Lung (tissue), 12 donors: ENCODE data around the gene MYL12B. TPM values are rescaled to one million over a fixed set of nuclear protein-coding genes. Genes with fewer than 3 reads are reported as not detected.

ENCODE experiments used
- ATAC-seq: fragments of 200-7000 bp; cut with Tn5 transposase; one replicate; pipeline ENCODE4 v1.9.1; 2020; ENCODE audit warnings: moderate number of reproducible peaks; ENCODE audit not compliant: insufficient read depth, low FRiP score
- DNase-seq, 3 donors: peaks; one replicate each; pipeline ENCODE4 v3.0.0-alpha.2; 2013 to 2017
- H3K27ac ChIP-seq, 2 donors: one replicate each; pipeline ENCODE4 v1.5.1; 2013; ENCODE audit warnings: mild to moderate bottlenecking in 2 of 2, moderate library complexity in 2 of 2, control low read depth in 1 of 2, inconsistent platforms in 1 of 2, low read depth in 1 of 2, low read length in 1 of 2
- H3K27me3 ChIP-seq, 3 donors: one replicate each; pipeline ENCODE4 v1.5.1; 2013; ENCODE audit warnings: low read length in 2 of 3; ENCODE audit not compliant: control insufficient read depth in 3 of 3, insufficient read depth in 3 of 3
- H3K36me3 ChIP-seq, 4 donors: one replicate each; pipeline ENCODE4 v1.5.1; 2013; ENCODE audit warnings: low read length in 4 of 4, mild to moderate bottlenecking in 1 of 4, moderate library complexity in 1 of 4; ENCODE audit not compliant: control insufficient read depth in 4 of 4, insufficient read depth in 4 of 4
- H3K4me1 ChIP-seq, 5 donors: one replicate each; pipeline ENCODE4 v1.5.1; 2013; ENCODE audit warnings: low read length in 5 of 5, mild to moderate bottlenecking in 2 of 5, moderate library complexity in 1 of 5; ENCODE audit not compliant: control insufficient read depth in 5 of 5, insufficient read depth in 5 of 5
- H3K4me3 ChIP-seq: one replicate; pipeline ENCODE4 v1.5.1; 2013; ENCODE audit warnings: mild to moderate bottlenecking, control low read depth, moderate library complexity
- H3K9ac ChIP-seq, 2 donors: one replicate each; pipeline ENCODE4 v1.5.1; 2013; ENCODE audit warnings: low read length in 2 of 2, control low read depth in 1 of 2; ENCODE audit not compliant: insufficient read depth in 1 of 2
- H3K9me3 ChIP-seq, 4 donors: one replicate each; pipeline ENCODE4 v1.5.1; 2013; ENCODE audit warnings: low read length in 3 of 4, mild to moderate bottlenecking in 1 of 4, moderate library complexity in 1 of 4; ENCODE audit not compliant: control insufficient read depth in 4 of 4, insufficient read depth in 3 of 4
- CTCF ChIP-seq: IDR thresholded peaks from 2 replicates; pipeline ENCODE4 v1.5.1; 2012; ENCODE audit warnings: mild to moderate bottlenecking; ENCODE audit errors: control extremely low read depth, extremely low read depth
- WGBS, 2 donors: extraction: QIAGEN DNeasy Blood & Tissue Kit; methylation state at CpG; one replicate each; pipeline ENCODE4 v1.1.7; 2013; 5-methylcytosine and 5-hydroxymethylcytosine counted together
- polyA plus RNA-seq, 2 donors: library from polyadenylated mRNA; stranded (reverse); fragments of 200-250 nt; gene quantifications; one replicate each; pipeline ENCODE4 v1.2.1, GENCODE V29; 2013
- total RNA-seq, 2 donors: library from RNA; depleted of rRNA in 1 of 2; stranded (reverse); fragments of >200 nt in 1 of 2; gene quantifications; one replicate each; pipeline ENCODE4 v1.2.1, GENCODE V29; 2014 to 2021
- donor health status: control.
- donor health status: control.
- donor health status: Bipolar disorder and iron deficiency.
- donor health status: healthy.
- donor health status: DM: yes; HTN: yes; CAD: no.

Gene MYL12B
- total and polyA plus RNA-seq, 4 donors = 249 to 1,047 (median 418) TPM

GRCh38 chr18:3262234-3263131 lies 550 bp downstream of the MYL12B start:
- 0 to 1% methylated on average over 59 to 69 of the region's 69 CpGs for whole genome bisulfite sequencing, 2 donors
- ATAC-seq (peak; percentile 21), DNase-seq (peak in 2 of 3 donors; percentile 36 to 48)
- Histone ChIP-seq H3K36me3 (peaks cover 0 to 13% (median 11%) of the 10 kb centered on the region in 4 donors), H3K9ac (peak overlapping the region; percentile 51 to 71), H3K4me1 (peaks cover 0 to 39% (median 13%) of the 10 kb centered on the region in 5 donors), H3K27me3 (no peaks in the 10 kb centered on the region), H3K27ac (peak overlapping the region; percentile 98 to 100), H3K4me3 (peak overlapping the region; percentile 97), H3K9me3 (no peaks in the 10 kb centered on the region)
- TF ChIP-seq CTCF = no peak

DNA sequence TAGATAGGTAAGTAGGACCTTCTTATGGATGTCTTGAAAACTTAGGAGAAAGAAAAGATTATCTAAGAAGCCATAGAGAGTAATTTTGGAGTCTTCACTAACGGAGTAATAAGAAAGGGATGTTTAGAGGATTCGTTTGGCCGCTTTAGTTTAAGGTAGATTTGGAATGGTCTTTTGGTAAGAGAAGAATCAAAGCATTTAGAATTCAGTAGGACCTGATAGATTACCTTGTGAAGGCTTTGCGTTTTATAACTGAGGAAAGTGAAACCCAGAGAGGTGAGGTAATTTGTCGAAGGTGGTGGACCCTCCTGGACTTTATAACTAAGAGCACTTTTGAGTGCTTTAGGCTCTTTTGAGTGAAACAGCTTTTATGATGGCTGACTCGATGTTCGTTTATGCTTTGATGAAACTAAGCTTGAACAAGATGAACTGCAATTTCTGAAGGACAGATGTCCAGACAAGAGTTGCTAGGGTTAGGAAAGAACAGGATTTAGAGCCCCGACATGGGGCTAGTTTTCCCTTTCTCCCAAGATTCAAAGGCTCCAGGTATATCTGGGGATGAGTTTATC lies 1.3 kb downstream of the MYL12B start:
- peaks cover 0 to 9% (median 5%) of the 10 kb centered on the region in 4 donors for H3K36me3 ChIP-seq
- TF ChIP-seq CTCF = no peak
- no peak for DNase-seq
- H3K4me3 ChIP-seq = peak overlapping the region; percentile 97
- 15 to 28% methylated on average over 8 of the region's 8 CpGs for WGBS, 2 donors
- peak overlapping the region; percentile 51 to 71 for H3K9ac ChIP-seq
- no peaks in the 10 kb centered on the region for H3K27me3 ChIP-seq
- H3K9me3 ChIP-seq = no peaks in the 10 kb centered on the region
- H3K27ac ChIP-seq = peak overlapping the region; percentile 98 to 100
- H3K4me1 ChIP-seq = peaks cover 0 to 45% (median 13%) of the 10 kb centered on the region in 5 donors
- no peak for ATAC-seq

DNA sequence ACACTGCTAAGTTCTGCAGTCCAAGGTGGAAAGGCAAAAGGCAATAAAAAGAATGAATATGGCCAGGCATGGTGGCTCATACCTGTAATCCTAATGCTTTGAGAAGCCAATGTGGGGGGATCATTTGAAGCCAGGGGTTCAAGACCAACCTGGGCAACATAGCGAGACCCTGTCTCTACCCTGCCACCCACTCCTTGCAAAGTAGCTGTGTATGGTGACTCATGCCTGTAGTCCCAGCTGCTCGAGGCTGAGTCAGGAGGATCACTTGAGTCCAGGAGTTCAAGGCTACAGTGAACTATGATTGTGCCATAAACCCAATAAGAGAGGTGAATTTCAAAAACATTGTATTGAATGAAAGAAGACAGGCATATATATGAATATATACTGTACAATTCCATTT lies 2.4 kb downstream of the MYL12B start:
- peak overlapping the region in 1 of 2 donors; percentile 44 for H3K27ac ChIP-seq

More for the DNA sequence above, 2.4 kb downstream of the MYL12B start:
- Histone ChIP-seq H3K4me1 (peaks cover 0 to 54% (median 13%) of the 10 kb centered on the region in 5 donors), H3K9ac (no peak overlapping the region), H3K9me3 (no peaks in the 10 kb centered on the region), H3K4me3 (no peak overlapping the region), H3K27me3 (no peaks in the 10 kb centered on the region), H3K36me3 (peaks cover 0 to 5% (median under 1%) of the 10 kb centered on the region in 4 donors)
- TF ChIP-seq CTCF = no peak
- DNase-seq (no peak), ATAC-seq (no peak)
- 56 to 76% methylated on average over 2 of the region's 2 CpGs for WGBS, 2 donors
